Inflammatory macrophage (primary cell): ENCODE measurements around the gene SERGEF.
A peak's percentile ranks its signal among the peaks of the same experiment; 100 is the strongest.

Source experiments
- DNase-seq, 2 donors: peaks; one replicate each; pipeline ENCODE4 v3.0.0-alpha.2; 2020 to 2022
- total RNA-seq, 18 experiments: gene quantifications; one replicate each; lab custom pipeline; 2026; ENCODE audit warnings: mixed read lengths in 6 of 18, inconsistent platforms in 2 of 18; lab: John Stamatoyannopoulos, UW

The SERGEF gene
- 2.4 to 11.4 (median 8.1) reads per million in 18 experiments for total RNA-seq

DNA sequence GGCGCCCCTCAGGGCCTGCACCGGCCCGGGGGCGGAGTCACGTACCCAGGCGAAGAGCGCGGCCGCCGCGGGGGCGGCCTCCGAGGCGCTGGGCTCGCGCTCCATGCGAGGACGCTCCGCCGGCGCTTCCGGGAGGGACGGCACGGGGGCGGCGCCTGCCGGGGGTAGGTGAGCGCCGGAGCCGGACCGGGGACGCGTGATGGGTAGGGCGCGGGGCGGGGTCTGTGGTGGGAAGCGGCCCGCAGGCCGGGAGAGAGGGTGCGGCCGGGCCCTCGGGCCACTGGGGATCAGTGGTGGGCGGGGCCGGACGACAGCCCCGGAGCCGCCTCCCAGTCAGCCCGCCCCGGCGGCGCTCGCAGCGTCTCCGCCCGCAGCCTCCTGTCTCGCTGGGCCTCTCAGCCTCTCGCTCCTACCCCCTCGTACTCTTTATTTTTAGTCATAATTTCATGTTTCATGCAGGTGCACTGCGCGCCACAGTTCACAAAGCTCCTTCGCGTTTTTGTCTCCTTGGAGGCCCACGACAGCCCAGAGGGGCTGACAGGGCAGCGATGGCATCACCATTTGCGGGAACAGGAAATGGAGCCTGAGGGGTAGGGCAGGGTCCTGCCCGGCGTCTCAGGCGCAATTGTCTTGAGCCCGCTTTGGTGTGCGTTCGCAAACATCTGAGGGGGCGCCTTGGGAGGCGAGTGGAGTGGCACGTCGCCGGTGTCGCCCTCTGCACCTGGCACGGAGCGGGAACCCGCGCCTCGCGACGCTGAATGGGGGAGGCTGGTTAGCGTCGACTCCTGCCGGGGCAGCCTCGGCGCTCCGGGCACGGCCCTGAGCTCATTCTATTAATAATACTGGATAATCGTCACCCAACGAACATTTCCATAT, at the start of gene SERGEF:
Gene SERGEF, minus strand, starts transcription at position 142 of the 876 bp plus-strand sequence. Its CDS starts 37 bp downstream, at position 105.
- peak; percentile 94 to 95 for DNase-seq

- DNase-seq: no peak
Measured at GRCh38 chr11:18061351-18061750, 48.5 kb upstream of the SERGEF start.

DNA sequence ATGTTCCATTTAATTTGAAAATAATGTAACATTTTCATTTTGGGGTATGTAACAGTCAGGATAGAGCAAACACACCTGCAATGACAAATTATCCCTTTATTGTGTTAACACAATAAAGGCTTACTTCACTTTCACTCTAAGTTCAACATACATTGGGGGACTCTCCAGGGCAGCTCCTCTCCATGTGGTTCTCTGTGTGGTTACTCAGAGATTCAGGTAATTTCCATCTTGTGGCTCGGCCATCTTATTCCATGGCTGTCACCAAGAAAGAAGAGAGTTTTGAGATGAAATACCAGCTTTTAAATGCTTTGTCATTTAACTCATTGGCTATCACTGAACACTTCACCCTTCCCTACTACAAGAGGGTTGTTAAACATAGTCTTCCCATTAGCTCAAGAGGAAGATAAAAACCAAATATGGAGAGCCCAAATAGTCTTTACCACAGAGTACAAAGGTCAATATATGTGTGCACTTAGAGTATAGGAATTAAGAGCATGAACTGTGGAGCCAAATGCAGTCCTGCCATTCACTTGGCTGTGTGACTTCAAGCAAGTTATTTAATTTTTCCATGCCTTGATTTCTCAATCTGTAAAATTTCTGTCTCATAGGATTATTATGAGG, 43.8 kb upstream of the SERGEF start:
- DNase-seq: no peak

GRCh38 chr11:18054511-18055103, 41.8 kb upstream of the SERGEF start:
- DNase-seq: no peak

- DNase-seq: no peak
Measured at GRCh38 chr11:18050848-18051247, 38.0 kb upstream of the SERGEF start.

DNA sequence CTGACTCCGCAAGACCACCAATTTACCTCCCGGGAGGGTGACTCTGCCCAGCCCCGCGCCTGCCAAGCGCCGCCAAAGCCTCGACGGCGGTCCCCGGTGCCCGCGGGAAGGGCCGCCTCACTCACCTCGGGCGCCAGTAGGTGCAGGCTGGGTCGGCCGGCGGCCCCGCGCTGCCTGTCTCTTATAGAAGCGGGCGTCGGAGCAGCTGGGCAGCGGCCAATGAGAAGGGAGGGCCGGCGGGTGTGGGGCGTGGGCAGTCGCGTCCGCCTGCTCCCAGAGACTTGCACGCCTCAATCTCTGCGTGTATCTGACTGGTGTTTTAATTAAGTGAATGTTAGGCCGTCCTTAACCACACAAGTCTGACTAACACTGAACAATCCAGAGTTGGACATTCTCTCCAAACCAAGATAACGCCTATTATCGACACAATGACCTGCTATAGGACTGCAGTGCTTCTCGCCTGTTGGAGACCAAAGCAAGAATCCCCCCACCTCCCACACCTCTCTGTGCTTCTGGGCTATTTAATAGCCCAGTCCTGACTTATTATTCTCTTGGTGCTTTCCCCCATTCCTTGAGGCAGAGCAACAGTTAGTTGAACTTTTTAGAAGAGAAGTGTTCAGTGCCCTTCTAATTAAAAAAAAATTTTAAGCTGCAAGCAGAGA, 33.4 kb upstream of the SERGEF start, which contains the start of gene TPH1:
Gene TPH1, minus strand, starts transcription at position 154 of the 662 bp plus-strand sequence. CDS start 5,507 bp downstream, outside the sequence.
- DNase-seq: no peak

GRCh38 chr11:18036456-18036855, 23.6 kb upstream of the SERGEF start:
- no peak for DNase-seq

- DNase-seq: no peak
Measured at GRCh38 chr11:18027475-18027874, 14.6 kb upstream of the SERGEF start.

DNA sequence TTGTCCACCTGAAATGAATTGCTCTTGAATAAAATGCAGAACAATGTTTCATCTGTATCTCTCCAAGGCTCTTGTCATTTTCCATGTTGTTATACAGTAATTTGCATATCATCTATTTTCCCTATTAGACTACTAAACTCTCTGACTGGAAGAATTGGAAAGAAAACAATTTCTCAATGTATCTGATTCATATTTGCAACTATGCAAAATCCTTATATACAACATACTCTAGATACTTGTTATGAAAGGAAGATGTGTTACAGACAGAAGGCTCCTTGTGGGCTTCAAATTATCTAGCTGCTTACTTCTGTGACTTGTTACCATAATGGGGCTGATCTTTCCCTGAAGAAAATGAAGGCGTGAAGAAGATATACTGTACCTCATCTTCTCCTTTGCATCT, 9.6 kb upstream of the SERGEF start:
- DNase-seq: no peak

DNA sequence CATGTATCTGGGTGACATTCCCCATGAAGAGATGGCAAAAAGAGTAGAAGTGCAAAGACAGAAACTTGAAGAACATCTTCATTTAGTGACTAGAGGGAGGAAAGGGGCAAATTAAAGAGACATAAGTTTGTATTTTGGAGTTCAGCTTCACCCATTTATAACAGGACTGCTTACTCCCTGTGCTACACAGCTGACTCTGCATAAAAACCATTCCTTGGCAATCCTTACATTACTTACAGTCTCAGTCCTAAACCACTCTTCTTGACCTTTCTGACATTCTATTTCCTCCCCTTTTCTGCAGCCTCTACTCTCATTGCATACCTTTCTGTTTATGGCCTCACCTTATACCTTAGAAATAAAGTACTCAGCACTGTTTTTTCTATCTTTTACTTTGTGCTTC, 6.8 kb upstream of the SERGEF start:
- DNase-seq: no peak

GRCh38 chr11:18016789-18017188, 3.9 kb upstream of the SERGEF start:
- DNase-seq: no peak

GRCh38 chr11:18014876-18015275, 2.0 kb upstream of the SERGEF start:
- DNase-seq: no peak

GRCh38 chr11:18013790-18014507, 1.1 kb upstream of the SERGEF start:
- peak in 1 of 2 donors; percentile 2 for DNase-seq

- DNase-seq: peak in 1 of 2 donors; percentile 10
Measured at GRCh38 chr11:18012122-18012905, 533 bp downstream of the SERGEF start.

DNA sequence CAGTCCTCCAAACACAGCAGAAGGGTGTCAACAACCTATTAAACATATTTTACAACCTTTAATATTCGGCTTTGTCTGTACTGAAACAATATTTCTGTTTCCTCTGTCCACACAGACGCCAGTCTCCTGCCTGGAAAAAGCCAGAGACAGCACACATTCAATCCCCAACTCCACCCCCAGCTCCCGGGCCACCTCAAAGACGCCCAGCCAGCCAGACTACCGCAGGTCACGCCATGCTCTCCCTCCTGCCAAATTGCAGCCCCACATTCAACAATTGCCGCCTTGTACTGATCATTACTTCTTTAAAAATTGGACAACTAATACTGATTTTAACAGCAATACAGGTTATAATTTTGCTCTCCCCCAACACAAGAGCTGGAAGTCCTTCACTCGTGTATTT, 1.2 kb downstream of the SERGEF start:
- DNase-seq: no peak

- DNase-seq: no peak
Measured at GRCh38 chr11:18010977-18011586, 1.8 kb downstream of the SERGEF start.

GRCh38 chr11:18010121-18010670, 2.7 kb downstream of the SERGEF start:
- DNase-seq: no peak

GRCh38 chr11:18005376-18006129, 7.3 kb downstream of the SERGEF start:
- DNase-seq: peak in 1 of 2 donors; percentile 36

DNA sequence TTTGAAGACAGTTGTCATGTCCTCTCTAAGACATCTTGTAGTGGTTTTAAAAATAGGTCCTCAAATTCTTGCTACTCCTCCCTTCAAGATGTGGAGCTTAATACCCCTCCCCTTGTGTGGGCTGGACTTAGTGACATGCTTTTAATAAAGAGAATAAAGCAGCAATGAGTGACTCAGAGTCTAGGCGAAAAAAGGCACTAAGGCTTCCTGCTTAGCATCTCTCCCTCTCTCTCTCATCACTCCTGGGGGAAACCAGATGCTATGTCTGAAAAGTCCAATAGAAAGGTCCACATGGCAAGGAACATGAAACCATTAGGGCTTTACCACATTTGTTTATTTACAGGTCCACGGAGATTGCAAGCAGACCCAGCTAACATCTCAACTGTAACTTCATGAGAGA, 11.7 kb downstream of the SERGEF start:
- no peak for DNase-seq

- no peak for DNase-seq
Measured at GRCh38 chr11:18000760-18001159, 12.1 kb downstream of the SERGEF start.
